ENCODE data around the gene DLGAP4.

GRCh38 chr20:36501367-36502006, 195.3 kb downstream of the DLGAP4 start:
- TF ChIP-seq EZH2phosphoT487 (IDR thresholded peaks at IDR 0.05; ENCODE audit: insufficient read depth, low read depth) (no peak), EZH2 (IDR thresholded peaks at IDR 0.05; ENCODE audit: insufficient read depth, poor library complexity, severe bottlenecking) (no peak)
